Right lobe of liver (tissue), 6 donors: ENCODE measurements around the gene LCNL1. TPM values are rescaled to one million over a fixed set of nuclear protein-coding genes. Genes with fewer than 3 reads are reported as not detected.

Experiments
- ATAC-seq, 4 donors: fragments of 200-7000 bp; cut with Tn5 transposase; one replicate each; pipeline ENCODE4 v1.9.1; 2020; ENCODE audit warnings: mild to moderate bottlenecking in 4 of 4, moderate library complexity in 4 of 4
- DNase-seq, 3 donors: peaks; one replicate each; pipeline ENCODE4 v3.0.0-alpha.2; 2020
- H3K27ac ChIP-seq, 3 donors: fragments of 200-600 bp; one replicate each; pipeline ENCODE4 v1.8.0; 2022
- H3K27me3 ChIP-seq, 2 donors: fragments of 200-600 bp; one replicate each; pipeline ENCODE4 v1.8.0; 2022
- H3K36me3 ChIP-seq, 4 donors: fragments of 200-600 bp; sonication (generic) in 1 of 4; one replicate each; pipeline versions ENCODE4 v1.5.1 to v1.8.0; 2017 to 2022; ENCODE audit warnings: control low read depth in 1 of 4
- H3K4me1 ChIP-seq, 4 donors: fragments of 200-600 bp; sonication (generic) in 1 of 4; one replicate each; pipeline versions ENCODE4 v1.5.1 to v1.8.0; 2017 to 2022; ENCODE audit warnings: control low read depth in 1 of 4
- H3K4me3 ChIP-seq, 3 donors: fragments of 200-600 bp; one replicate each; pipeline ENCODE4 v1.8.0; 2022
- H3K9me3 ChIP-seq, 4 donors: fragments of 200-600 bp; sonication (generic) in 1 of 4; one replicate each; pipeline versions ENCODE4 v1.5.1 to v1.8.0; 2017 to 2022; ENCODE audit warnings: control low read depth in 1 of 4
- CTCF ChIP-seq, 4 donors: fragments of 200-600 bp in 3 of 4; fragments of 450-650 bp in 1 of 4; IDR thresholded peaks; one replicate each; pipeline versions ENCODE4 v1.5.1 to v1.8.0; 2016 to 2022; ENCODE audit warnings: antibody characterized with exemption in 4 of 4, mild to moderate bottlenecking in 2 of 4
- POLR2A ChIP-seq: fragments of 450-650 bp; IDR thresholded peaks from one replicate; pipeline ENCODE4 v1.6.1; 2017; ENCODE audit warnings: antibody characterized with exemption, mild to moderate bottlenecking
- WGBS: methylation state at CpG from one replicate; pipeline ENCODE4 v1.1.6; 2018; ENCODE audit warnings: low coverage, low lambda C conversion rate; ENCODE audit not compliant: insufficient coverage; ENCODE audit errors: missing lambda C conversion rate; 5-methylcytosine and 5-hydroxymethylcytosine counted together
- intact Hi-C, 2 donors: fragments of 100-400 bp; cut with DNase I; formaldehyde crosslinking; loops; one replicate each; pipeline versions ENCODE4 v1.11.2 to v1.14.1; 2022
- total RNA-seq, 6 experiments: library from RNA; depleted of rRNA in 2 of 6; stranded (reverse); fragments of >200 nt in 2 of 6; fragmentation: NEBNext Ultra II Directional in 3 of 6; extraction: Animal tissue kit (Norgen Biotek cat#: 25700) in 3 of 6; gene quantifications; one replicate each; pipeline versions ENCODE4 v1.1.0 to v1.2.4, GENCODE V29; 2016 to 2023
- donor health status: DM: no; HTN: yes; CAD: no.
- donor health status: DM: no; HTN: no; CAD: no.
- donor health status: DM: no; HTN: no; CAD: no.
- donor health status: DM: no; HTN: yes; CAD: no.
- donor health status: DM: no; HTN: yes; CAD: no.

The LCNL1 gene
- total RNA-seq, 6 experiments from 2014 or later = not detected

- H3K36me3 ChIP-seq = no peaks in the 10 kb centered on the region
- peak; percentile 57 to 68 (median 62) for ATAC-seq
- no peaks in the 10 kb centered on the region for H3K27me3 ChIP-seq
- 18% methylated on average over 5 of the region's 19 CpGs for WGBS
- H3K4me1 ChIP-seq = peaks cover 0 to 40% (median 21%) of the 10 kb centered on the region in 4 donors
- H3K9me3 ChIP-seq = no peaks in the 10 kb centered on the region
- H3K4me3 ChIP-seq = peak overlapping the region; percentile 39 to 60 (median 50)
- H3K27ac ChIP-seq = peak overlapping the region in 1 of 3 donors; percentile 58
- DNase-seq = peak; percentile 81 to 87 (median 86)
- intact Hi-C loops = no loop called here
- TF ChIP-seq POLR2A = no peak
- peak; percentile 87 to 94 (median 90) for TF ChIP-seq CTCF (IDR thresholded peaks at IDR 0.05)
These were observed 46.5 kb downstream of the LCNL1 start for GRCh38 chr9:137029058-137029936.

GRCh38 chr9:137030006-137030405 lies 47.2 kb downstream of the LCNL1 start:
- Histone ChIP-seq H3K4me1 (peaks cover 0 to 40% (median 20%) of the 10 kb centered on the region in 4 donors), H3K36me3 (no peaks in the 10 kb centered on the region), H3K9me3 (no peaks in the 10 kb centered on the region), H3K27ac (peak overlapping the region in 1 of 3 donors; percentile 58), H3K4me3 (no peak overlapping the region), H3K27me3 (no peaks in the 10 kb centered on the region)
- intact Hi-C loops = loop anchor here (5.0 to 10.0 kb wide), 4 partner anchors 78 to 255 kb away; partner anchors contain the start of genes C8G (in 1 of the 2), FBXW5 (in 1 of the 2), LCN12 (in 1 of the 2) and PHPT1 (in 1 of the 2)
- TF ChIP-seq CTCF (IDR thresholded peaks at IDR 0.05) (no peak), POLR2A (no peak)
- DNase-seq (no peak), ATAC-seq (no peak)
- 40% methylated on average over 1 of the region's 15 CpGs for WGBS

- WGBS = 55% methylated on average over 24 of the region's 65 CpGs
- TF ChIP-seq POLR2A (no peak), CTCF (IDR thresholded peaks at IDR 0.05) (no peak)
- Histone ChIP-seq H3K4me3 (no peak overlapping the region), H3K27ac (peak overlapping the region in 1 of 3 donors; percentile 58), H3K9me3 (no peaks in the 10 kb centered on the region), H3K27me3 (no peaks in the 10 kb centered on the region), H3K36me3 (no peaks in the 10 kb centered on the region), H3K4me1 (peaks cover 0 to 33% (median 17%) of the 10 kb centered on the region in 4 donors)
- ATAC-seq = no peak
- DNase-seq = peak in 1 of 3 donors; percentile 68
- intact Hi-C loops = loop anchor here (5.0 to 10.0 kb wide), 4 partner anchors 79 to 256 kb away; partner anchors contain the start of genes C8G (in 1 of the 2), FBXW5 (in 1 of the 2), LCN12 (in 1 of the 2) and PHPT1 (in 1 of the 2)
These were observed 48.0 kb downstream of the LCNL1 start for GRCh38 chr9:137030538-137031527.
